Endothelial cell (in vitro differentiated cells): Measurements from ENCODE around the gene ITGB1. TPM values are rescaled to one million over a fixed set of nuclear protein-coding genes. Genes with fewer than 3 reads are reported as not detected.

Source experiments
- DNase-seq: peaks from one replicate; pipeline ENCODE4 v3.0.0; 2021; ENCODE audit warnings: low spot score
- H3K27ac Mint-ChIP-seq: one replicate; pipeline ENCODE4 v1.8.0; 2021; ENCODE audit warnings: mixed read lengths, inconsistent platforms; ENCODE audit not compliant: unreplicated experiment
- H3K27me3 Mint-ChIP-seq: one replicate; pipeline ENCODE4 v1.8.0; 2021; ENCODE audit warnings: mild to moderate bottlenecking, moderate library complexity, mixed read lengths, inconsistent platforms; ENCODE audit not compliant: unreplicated experiment
- H3K36me3 Mint-ChIP-seq: one replicate; pipeline ENCODE4 v1.8.0; 2021; ENCODE audit warnings: mild to moderate bottlenecking, low read depth, mixed read lengths, inconsistent platforms; ENCODE audit not compliant: unreplicated experiment
- H3K4me1 Mint-ChIP-seq: one replicate; pipeline ENCODE4 v1.8.0; 2021; ENCODE audit warnings: mild to moderate bottlenecking, mixed read lengths, inconsistent platforms; ENCODE audit not compliant: unreplicated experiment
- H3K4me3 Mint-ChIP-seq: one replicate; pipeline ENCODE4 v1.8.0; 2021; ENCODE audit warnings: mild to moderate bottlenecking, mixed read lengths, inconsistent platforms; ENCODE audit not compliant: unreplicated experiment
- H3K9me3 Mint-ChIP-seq: one replicate; pipeline ENCODE4 v1.8.0; 2021; ENCODE audit warnings: mixed read lengths, inconsistent platforms; ENCODE audit not compliant: unreplicated experiment
- total RNA-seq: library from RNA; stranded (reverse); fragmentation: NEBNext Ultra II Directional; extraction: Animal tissue kit (Norgen Biotek cat#: 25700); gene quantifications from one replicate; pipeline ENCODE4 v1.2.1, GENCODE V29; 2021; ENCODE audit not compliant: unreplicated experiment
- TF ChIP-seq, protein P1 (sequence below): fragments of 200-600 bp; sonication (generic); IDR thresholded peaks from one replicate; pipeline ENCODE4 v1.5.0; 2021; ENCODE audit warnings: antibody characterized with exemption; ENCODE audit not compliant: unreplicated experiment

ITGB1 gene
- total RNA-seq, 1 donor from 2014 or later: 504 TPM

GRCh38 chr10:32959006-32959920 is 1.2 kb upstream of the ITGB1 start:
- peaks cover 6% of the 10 kb centered on the region for H3K36me3 Mint-ChIP-seq
- H3K4me1 Mint-ChIP-seq: peaks cover 52% of the 10 kb centered on the region

DNA sequence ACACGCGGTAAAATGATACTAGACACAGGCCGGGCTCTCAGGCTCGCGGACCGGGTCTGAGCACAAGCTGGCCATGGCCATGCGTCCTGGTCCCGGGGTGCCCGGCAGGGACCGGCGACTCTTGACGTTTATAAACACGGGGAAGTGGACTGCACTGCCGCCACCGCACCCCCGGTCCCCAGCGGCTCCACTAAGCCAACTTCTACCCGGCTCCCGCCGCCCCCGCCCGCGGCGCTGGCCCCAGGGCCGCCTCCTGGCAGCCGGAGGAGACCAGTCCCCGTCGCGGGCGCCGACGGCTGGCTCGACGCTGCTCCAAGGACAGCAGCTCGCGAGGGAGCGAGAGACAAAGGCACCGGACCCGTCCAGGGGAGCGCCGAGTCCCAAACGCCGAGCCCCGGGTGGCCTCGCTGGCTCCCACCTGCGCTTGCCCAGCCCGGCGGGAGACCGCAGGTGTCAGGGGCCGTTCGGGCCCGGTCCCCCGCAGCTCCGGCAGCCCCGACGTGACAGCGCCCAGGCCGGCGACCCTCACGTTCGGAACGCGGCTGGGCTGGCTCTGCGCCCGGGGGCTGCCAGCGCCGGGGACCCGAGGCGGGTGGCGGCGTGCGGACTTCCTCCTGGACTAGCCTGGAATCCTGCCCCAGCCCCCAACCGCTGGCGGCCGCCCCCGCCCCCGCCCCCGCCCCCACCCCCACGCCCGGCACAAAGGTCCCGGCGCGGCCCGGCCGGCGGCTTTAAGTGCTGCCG is 517 bp downstream of the ITGB1 start:
- Mint-ChIP-seq H3K4me1 (peaks cover 62% of the 10 kb centered on the region), H3K27ac (peak overlapping the region; percentile 97), H3K27me3 (peaks cover 13% of the 10 kb centered on the region), H3K4me3 (peak overlapping the region; percentile 94), H3K36me3 (peaks cover 11% of the 10 kb centered on the region), H3K9me3 (peaks cover 4% of the 10 kb centered on the region)
- TF ChIP-seq, protein P1, sequence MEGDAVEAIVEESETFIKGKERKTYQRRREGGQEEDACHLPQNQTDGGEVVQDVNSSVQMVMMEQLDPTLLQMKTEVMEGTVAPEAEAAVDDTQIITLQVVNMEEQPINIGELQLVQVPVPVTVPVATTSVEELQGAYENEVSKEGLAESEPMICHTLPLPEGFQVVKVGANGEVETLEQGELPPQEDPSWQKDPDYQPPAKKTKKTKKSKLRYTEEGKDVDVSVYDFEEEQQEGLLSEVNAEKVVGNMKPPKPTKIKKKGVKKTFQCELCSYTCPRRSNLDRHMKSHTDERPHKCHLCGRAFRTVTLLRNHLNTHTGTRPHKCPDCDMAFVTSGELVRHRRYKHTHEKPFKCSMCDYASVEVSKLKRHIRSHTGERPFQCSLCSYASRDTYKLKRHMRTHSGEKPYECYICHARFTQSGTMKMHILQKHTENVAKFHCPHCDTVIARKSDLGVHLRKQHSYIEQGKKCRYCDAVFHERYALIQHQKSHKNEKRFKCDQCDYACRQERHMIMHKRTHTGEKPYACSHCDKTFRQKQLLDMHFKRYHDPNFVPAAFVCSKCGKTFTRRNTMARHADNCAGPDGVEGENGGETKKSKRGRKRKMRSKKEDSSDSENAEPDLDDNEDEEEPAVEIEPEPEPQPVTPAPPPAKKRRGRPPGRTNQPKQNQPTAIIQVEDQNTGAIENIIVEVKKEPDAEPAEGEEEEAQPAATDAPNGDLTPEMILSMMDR: no peak
- peak; percentile 55 for DNase-seq

More at GRCh38 chr10:32959006-32959920, 1.2 kb upstream of the ITGB1 start:
- H3K9me3 Mint-ChIP-seq: peaks cover 4% of the 10 kb centered on the region
- H3K4me3 Mint-ChIP-seq: peak overlapping the region; percentile 97
- peaks cover 11% of the 10 kb centered on the region for H3K27me3 Mint-ChIP-seq
- H3K27ac Mint-ChIP-seq: peak overlapping the region; percentile 99
- TF ChIP-seq, protein P1: no peak
- DNase-seq: no peak

DNA sequence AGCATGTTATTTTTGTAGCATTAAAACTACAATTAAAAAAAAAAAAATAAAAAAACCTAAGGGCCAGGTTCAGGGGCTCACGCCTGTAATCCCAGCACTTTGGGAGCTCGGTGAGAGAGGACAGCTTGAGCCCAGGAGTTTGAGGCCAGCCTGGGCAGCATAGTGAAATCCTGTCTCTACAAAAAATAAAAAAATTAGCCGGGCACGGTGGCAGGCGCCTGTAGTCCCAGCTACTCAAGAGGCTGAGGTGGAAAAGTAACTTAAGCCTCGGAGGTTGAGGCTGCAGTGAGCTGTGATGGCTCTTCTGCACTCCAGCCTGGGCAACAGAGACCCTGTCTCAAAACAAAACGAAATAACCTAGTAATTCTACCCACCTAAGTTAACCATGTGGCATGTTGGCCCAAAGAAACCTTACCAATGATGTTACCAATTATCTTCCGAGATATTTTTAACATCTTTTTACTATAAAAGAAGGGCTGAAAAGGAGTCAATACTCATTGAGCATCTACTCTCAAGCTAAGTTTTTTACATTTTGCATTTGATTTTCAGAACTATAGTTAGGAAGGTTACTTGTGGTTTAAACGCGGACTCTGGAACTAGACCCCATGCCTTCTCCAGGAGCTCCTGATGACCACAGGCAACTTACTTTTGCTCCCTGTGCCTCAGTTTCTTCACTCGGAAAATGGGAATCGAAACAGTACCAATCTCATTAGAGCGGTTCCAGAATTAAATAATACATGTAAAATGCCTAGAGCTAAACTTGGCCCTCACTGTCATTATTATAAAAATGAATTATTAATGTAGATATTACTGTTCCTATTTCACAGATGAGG is 1.4 kb downstream of the ITGB1 start:
- TF ChIP-seq, protein P1: no peak
- H3K36me3 Mint-ChIP-seq: peaks cover 11% of the 10 kb centered on the region
- no peak for DNase-seq
- H3K9me3 Mint-ChIP-seq: peaks cover 4% of the 10 kb centered on the region
- peaks cover 70% of the 10 kb centered on the region for H3K4me1 Mint-ChIP-seq
- H3K27ac Mint-ChIP-seq: peak overlapping the region; percentile 97
- peaks cover 13% of the 10 kb centered on the region for H3K27me3 Mint-ChIP-seq
- H3K4me3 Mint-ChIP-seq: peak overlapping the region; percentile 94

GRCh38 chr10:32955790-32956189 is 2.2 kb downstream of the ITGB1 start:
- TF ChIP-seq, protein P1: no peak
- H3K4me3 Mint-ChIP-seq: peak overlapping the region; percentile 94
- peaks cover 71% of the 10 kb centered on the region for H3K4me1 Mint-ChIP-seq
- peaks cover 11% of the 10 kb centered on the region for H3K36me3 Mint-ChIP-seq
- peaks cover 15% of the 10 kb centered on the region for H3K27me3 Mint-ChIP-seq
- no peak for DNase-seq
- peaks cover 4% of the 10 kb centered on the region for H3K9me3 Mint-ChIP-seq
- H3K27ac Mint-ChIP-seq: peak overlapping the region; percentile 49
